Urinary bladder (tissue), 4 donors: Measurements from ENCODE around the gene PPIL3. TPM values are rescaled to one million over a fixed set of nuclear protein-coding genes. Genes with fewer than 3 reads are reported as not detected.

ENCODE experiments used
- DNase-seq: peaks from one replicate; pipeline ENCODE4 v3.0.0-alpha.2; 2015; ENCODE audit errors: extremely low spot score
- H3K27ac ChIP-seq: one replicate; pipeline ENCODE4 v1.5.1; 2013; ENCODE audit warnings: low read depth, mild to moderate bottlenecking, moderate library complexity
- H3K36me3 ChIP-seq: one replicate; pipeline ENCODE4 v1.6.1; 2013; ENCODE audit warnings: mild to moderate bottlenecking, moderate library complexity; ENCODE audit not compliant: insufficient read depth
- H3K4me1 ChIP-seq: one replicate; pipeline ENCODE4 v1.6.1; 2013; ENCODE audit warnings: mild to moderate bottlenecking, moderate library complexity; ENCODE audit not compliant: insufficient read depth
- H3K4me3 ChIP-seq: one replicate; pipeline ENCODE4 v1.5.1; 2013; ENCODE audit warnings: low read depth, low read length
- WGBS: extraction: QIAGEN DNeasy Blood & Tissue Kit; methylation state at CpG from one replicate; pipeline ENCODE4 v1.1.7; 2013; 5-methylcytosine and 5-hydroxymethylcytosine counted together
- polyA plus RNA-seq: library from polyadenylated mRNA; stranded (reverse); fragments of 200-250 nt; gene quantifications from one replicate; pipeline ENCODE4 v1.2.3, GENCODE V29; 2013
- total RNA-seq: library from RNA; depleted of rRNA; stranded (reverse); fragments of >200 nt; gene quantifications from one replicate; pipeline ENCODE4 v1.2.3, GENCODE V29; 2014
- donor health status: healthy with polysubstance abuse.
- donor health status: healthy.

Gene PPIL3
- total and polyA plus RNA-seq, 2 donors: 13.2 to 83.1 TPM

DNA sequence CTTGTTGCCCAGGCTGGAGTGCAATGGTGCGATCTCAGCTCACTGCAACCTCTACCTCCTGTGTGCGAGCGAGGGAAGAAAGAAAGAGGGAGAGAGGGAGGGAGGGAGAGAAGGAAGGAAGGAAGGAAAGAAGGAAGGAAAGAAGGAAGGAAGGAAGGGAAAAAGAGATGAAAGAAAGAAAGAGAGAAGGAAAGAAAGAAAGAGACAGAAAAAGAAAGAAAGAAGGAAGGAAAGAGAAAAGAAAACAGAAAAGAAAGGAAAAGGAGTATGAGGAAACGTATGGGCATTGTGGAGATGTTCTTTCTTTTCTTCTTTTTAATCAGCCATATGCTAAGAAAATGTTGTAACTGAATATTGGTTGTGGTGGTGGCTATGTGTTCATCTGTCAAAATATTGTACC lies 40.9 kb downstream of the PPIL3 start:
- Histone ChIP-seq H3K4me3 (no peak overlapping the region), H3K36me3 (peaks cover 5% of the 10 kb centered on the region), H3K4me1 (no peaks in the 10 kb centered on the region), H3K27ac (no peak overlapping the region)
- WGBS: 76% methylated on average over 4 of the region's 4 CpGs
- DNase-seq: no peak

DNA sequence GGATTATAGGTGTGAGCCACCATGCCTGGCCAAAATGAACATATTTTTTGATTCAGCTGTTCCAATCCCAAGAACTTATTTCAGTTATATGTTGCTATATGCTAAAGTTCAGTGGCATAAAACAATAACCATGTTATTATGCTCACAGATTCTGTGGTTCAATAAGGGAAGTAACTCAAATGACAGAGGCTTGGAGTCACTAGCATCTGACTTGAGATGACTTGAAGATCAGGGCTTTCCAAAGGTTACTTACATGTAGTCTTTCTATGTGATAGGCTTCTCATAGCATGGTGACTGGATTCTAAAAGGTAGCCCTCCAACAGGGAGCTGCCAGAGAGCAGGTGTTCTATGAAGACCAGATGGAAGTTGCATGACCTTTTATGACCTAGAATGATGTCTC lies 41.6 kb downstream of the PPIL3 start:
- peaks cover 4% of the 10 kb centered on the region for H3K36me3 ChIP-seq
- no peak overlapping the region for H3K4me3 ChIP-seq
- DNase-seq: no peak
- no peaks in the 10 kb centered on the region for H3K4me1 ChIP-seq
- no peak overlapping the region for H3K27ac ChIP-seq

GRCh38 chr2:200845669-200846325 lies 43.1 kb downstream of the PPIL3 start:
- H3K36me3 ChIP-seq: peaks cover 1% of the 10 kb centered on the region
- no peak for DNase-seq
- no peak overlapping the region for H3K4me3 ChIP-seq
- H3K27ac ChIP-seq: no peak overlapping the region
- 82% methylated on average over 10 of the region's 10 CpGs for WGBS
- no peaks in the 10 kb centered on the region for H3K4me1 ChIP-seq

DNA sequence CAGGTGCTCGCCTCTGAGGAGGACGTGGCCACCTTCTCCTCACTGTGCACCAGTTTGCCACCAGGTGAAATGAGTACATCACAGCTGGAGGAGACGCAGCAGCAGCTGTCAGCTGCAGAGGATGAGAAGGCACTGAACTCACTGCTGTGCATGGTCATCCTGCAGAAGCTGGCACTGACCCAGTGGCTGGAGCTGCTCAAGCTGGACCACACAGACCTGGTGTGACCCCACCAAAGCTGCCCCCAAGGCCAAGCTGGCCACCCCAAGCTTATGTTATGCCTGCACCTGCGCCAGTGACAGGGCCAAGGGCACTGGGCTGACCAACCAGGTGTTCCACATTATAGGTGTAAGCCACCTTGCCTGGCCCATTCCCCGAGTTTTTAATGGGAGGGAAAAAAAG lies 43.7 kb downstream of the PPIL3 start:
- 89% methylated on average over 5 of the region's 5 CpGs for WGBS
- Histone ChIP-seq H3K4me3 (no peak overlapping the region), H3K27ac (no peak overlapping the region), H3K4me1 (no peaks in the 10 kb centered on the region), H3K36me3 (no peaks in the 10 kb centered on the region)
- DNase-seq: no peak

GRCh38 chr2:200843993-200844948 lies 44.6 kb downstream of the PPIL3 start:
- Histone ChIP-seq H3K27ac (no peak overlapping the region), H3K4me3 (no peak overlapping the region), H3K36me3 (no peaks in the 10 kb centered on the region), H3K4me1 (no peaks in the 10 kb centered on the region)
- DNase-seq: no peak
- 93% methylated on average over 24 of the region's 24 CpGs for WGBS

- no peak overlapping the region for H3K27ac ChIP-seq
- 80% methylated on average over 3 of the region's 3 CpGs for WGBS
- H3K4me1 ChIP-seq: no peaks in the 10 kb centered on the region
- H3K36me3 ChIP-seq: no peaks in the 10 kb centered on the region
- DNase-seq: no peak
- H3K4me3 ChIP-seq: no peak overlapping the region
Measured at GRCh38 chr2:200839513-200839912, 49.4 kb downstream of the PPIL3 start.

DNA sequence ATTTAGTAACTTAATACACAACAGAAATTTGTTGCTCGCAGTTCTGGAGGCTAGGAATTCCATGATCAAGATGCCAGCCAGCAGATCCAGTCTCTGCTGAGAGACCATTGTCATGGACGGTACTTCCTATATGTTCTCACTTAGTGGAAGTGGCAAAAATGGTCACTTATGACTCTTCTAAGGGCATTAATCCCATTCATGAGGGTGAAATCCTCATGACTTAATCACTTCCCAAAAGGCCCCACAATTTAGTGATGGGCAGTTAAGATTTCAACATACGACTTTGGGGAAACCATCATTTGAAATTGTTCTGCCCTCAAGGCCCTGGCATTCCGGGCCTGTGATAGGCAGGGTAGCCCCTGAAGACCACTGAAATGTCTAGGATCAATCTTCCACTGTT lies 54.2 kb downstream of the PPIL3 start:
- WGBS: 86% methylated on average over 4 of the region's 4 CpGs
- H3K4me3 ChIP-seq: no peak overlapping the region
- no peaks in the 10 kb centered on the region for H3K36me3 ChIP-seq
- DNase-seq: no peak
- H3K4me1 ChIP-seq: no peaks in the 10 kb centered on the region
- no peak overlapping the region for H3K27ac ChIP-seq

DNA sequence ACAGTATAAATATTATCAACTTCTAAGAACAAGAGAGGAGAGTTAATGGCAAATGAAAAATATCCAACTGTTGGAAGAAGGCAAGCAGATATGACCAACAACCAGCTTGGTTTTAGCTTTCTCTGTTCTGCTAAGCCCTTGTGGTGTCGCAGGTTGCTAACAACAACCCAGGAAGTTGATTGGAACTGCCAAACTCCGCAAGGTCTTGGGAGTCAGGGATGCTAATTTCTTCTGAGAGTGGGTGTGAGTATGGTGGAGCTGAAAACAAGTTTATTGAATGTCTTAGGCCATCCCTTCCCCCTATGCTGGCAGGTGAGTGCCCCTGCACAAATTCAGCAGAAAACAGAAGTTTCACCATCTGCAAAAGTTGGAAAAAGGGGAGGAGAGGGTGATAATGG lies 59.6 kb downstream of the PPIL3 start:
- Histone ChIP-seq H3K36me3 (no peaks in the 10 kb centered on the region), H3K27ac (no peak overlapping the region), H3K4me3 (no peak overlapping the region), H3K4me1 (no peaks in the 10 kb centered on the region)
- 87% methylated on average over 2 of the region's 2 CpGs for WGBS
- DNase-seq: no peak

- DNase-seq: no peak
- Histone ChIP-seq H3K27ac (no peak overlapping the region), H3K4me3 (no peak overlapping the region), H3K4me1 (no peaks in the 10 kb centered on the region), H3K36me3 (no peaks in the 10 kb centered on the region)
- 93% methylated on average over 9 of the region's 9 CpGs for WGBS
Measured at GRCh38 chr2:200828572-200829257, 60.2 kb downstream of the PPIL3 start.

- no peak overlapping the region for H3K4me3 ChIP-seq
- no peaks in the 10 kb centered on the region for H3K4me1 ChIP-seq
- no peak overlapping the region for H3K27ac ChIP-seq
- DNase-seq: no peak
- no peaks in the 10 kb centered on the region for H3K36me3 ChIP-seq
- 88% methylated on average over 2 of the region's 2 CpGs for WGBS
Measured at GRCh38 chr2:200828104-200828503, 60.8 kb downstream of the PPIL3 start.

DNA sequence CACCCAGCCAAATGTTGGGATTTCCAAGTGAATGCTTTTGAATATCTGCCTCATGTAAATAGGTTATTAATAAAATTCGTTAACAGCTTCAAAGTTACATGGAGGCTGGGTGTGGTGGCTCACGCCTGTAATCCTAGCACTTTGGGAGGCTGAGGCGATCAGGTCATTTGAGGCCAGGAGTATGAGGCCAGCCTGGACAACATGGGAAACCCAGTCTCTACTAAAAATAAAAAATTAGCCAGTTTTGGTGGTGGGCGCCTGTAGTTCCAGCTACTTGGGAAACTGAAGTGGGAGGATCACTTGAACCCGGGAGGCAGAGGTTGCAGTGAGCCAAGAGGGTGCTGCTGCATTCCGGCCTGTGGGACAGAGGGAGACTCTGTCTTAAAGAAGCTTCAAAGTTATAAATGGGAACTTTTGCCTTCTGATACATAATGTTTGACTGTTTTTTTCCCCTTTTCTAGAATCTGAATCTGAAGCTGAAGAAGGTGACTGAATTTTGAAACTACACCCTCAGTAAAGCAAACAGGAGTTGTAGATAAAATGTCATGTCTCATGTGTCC lies 67.1 kb downstream of the PPIL3 start:
- peaks cover 14% of the 10 kb centered on the region for H3K36me3 ChIP-seq
- no peaks in the 10 kb centered on the region for H3K4me1 ChIP-seq
- no peak overlapping the region for H3K27ac ChIP-seq
- no peak overlapping the region for H3K4me3 ChIP-seq
- WGBS: 91% methylated on average over 6 of the region's 6 CpGs
- no peak for DNase-seq
